HT-29 (cell line): ENCODE results near the gene PHPT1. TPM values are rescaled to one million over a fixed set of nuclear protein-coding genes. Genes with fewer than 3 reads are reported as not detected.
"Not testable (repeated sequence)": the region's sequence is repeated elsewhere in the genome, so short reads cannot be mapped to it uniquely, and the experiment has no call there.

Experiments
- DNase-seq: peaks from one replicate; pipeline ENCODE4 v3.0.0-alpha.2; 2015; ENCODE audit warnings: low spot score
- small RNA-seq: library from RNA; depleted of rRNA; stranded (forward); fragments of <200 nt; gene quantifications from one replicate; pipeline ENCODE3, GENCODE V24; 2014
- total RNA-seq: library from RNA; depleted of rRNA; stranded (reverse); fragments of >200 nt; shearing (Covaris generic); gene quantifications from 2 replicates; pipeline ENCODE4 v1.2.3, GENCODE V29; 2014; rRNA removed

Gene PHPT1
- total RNA-seq, 1 experiment from 2014 or later = 230 TPM

DNA sequence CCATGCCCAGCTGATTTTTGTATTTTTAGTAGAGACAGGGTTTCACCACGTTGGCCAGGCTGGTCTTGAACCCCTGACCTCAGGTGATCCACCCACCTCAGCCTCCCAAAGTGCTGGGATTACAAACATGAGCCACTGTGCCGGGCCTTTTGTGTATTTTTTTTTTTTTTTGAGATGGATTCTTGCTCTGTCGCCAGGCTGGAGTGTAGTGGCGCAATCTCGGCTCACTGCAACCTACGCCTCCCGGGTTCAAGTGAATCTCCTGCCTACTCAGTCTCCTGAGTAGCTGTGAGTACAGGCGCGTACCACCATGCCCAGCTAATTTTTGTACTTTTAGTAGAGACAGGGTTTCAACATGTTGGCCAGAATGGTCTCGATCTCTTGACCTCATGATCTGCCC, 34.5 kb downstream of the PHPT1 start:
- not testable (repeated sequence) for DNase-seq

DNA sequence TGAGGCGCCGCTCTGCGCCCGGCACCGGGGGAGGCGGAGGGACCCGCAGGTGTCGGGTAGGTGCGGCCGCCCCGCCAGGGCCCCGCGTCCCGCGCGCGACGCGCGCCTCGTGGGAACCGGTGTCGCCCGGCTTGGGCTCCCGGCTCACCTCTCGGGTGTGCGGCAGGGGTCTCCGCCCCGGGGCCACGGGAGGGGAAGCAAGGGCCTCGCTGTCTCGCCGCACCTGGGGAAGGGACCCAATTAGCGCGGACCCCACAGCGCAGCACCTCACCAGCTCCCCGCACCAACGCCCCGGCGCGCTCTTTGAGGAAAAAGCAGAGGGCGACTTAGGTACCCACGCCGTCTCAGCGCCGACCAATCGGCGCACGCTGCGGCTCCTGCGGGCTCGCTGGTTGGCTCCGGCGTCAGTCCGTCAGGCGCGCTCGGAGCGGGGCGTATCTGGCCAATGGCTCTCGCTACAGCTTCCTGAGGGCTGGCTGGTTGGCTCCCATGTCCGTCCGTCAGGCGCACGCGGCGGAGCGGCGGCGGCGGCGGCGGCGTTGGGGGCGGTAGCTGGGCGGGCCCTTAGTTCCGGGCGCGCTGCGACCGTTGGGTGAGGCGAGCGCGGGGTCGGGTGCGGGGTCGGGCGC, 36.9 kb downstream of the PHPT1 start, which contains the start of gene TRAF2:
Gene TRAF2, plus strand, starts transcription at position 567 of the 629 bp plus-strand sequence. CDS start 12,225 bp downstream, outside the sequence.
- DNase-seq = peak; percentile 99

DNA sequence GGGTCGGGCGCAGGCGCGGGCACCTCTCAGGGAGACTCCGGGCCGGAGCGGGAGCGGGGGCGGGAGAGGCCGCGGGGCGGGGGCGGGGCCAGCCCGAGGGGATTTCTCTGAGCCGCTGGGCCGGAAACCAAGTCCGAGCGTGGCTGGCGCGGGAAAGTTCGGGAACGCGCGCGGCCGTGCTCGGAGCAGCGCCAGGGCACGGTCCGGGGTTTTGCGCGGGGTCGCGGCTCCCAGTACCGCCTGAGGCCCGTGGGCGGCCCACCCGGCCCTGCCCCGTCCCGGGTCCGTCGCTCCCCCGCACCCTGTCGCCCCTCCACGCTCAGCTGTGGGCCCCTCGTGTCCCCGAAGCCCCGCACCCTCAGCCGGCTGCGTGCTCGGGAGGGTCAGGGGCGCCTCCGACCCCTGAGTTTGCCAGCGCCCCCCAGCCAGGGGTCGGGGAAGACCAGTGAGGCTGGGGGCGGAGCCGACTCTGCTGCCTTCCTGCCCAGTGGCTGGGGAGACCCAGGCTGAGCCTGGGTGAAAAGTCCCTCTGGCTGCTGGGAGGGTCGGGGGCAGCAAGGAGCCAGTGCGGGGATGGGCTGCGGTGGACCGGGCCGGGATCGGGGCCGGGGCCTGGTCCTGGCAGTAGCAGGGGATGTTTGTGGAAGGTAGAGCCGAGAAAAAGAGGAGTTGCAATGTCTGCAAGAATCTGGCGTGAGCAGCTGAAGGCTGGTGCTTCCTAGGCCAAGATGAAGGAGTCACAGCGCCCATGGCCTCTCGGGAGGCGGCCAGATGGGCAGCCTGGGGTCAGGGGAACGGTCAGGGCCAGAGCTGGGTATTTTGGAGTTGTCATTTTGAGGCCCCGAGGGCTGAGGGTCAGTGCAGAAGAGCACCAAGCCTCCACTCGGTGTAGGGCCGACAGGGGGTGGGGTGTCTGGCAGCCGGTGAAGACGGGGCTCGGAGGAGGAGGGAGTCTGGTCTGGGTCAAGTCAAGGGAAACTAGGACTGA, 37.7 kb downstream of the PHPT1 start:
- DNase-seq = no peak

DNA sequence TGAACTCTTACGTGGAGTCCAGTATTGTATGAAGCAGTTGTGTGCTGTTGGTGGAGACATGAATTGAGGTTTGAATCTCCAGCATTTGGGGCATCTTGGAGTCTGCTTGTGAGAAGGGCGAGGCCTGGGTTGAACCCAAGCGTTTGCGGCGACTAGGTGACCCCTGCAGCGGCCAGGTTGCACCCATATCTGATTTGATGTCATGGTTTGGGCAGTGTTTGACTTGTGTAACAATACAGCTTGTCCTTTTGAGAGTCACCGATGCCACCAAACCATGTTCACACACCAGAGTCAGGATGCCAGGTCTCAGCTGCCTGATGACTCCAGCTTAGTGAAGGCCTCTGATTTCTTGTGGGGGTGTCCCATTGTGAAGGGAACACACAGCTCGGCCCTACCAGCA, 39.2 kb downstream of the PHPT1 start:
- no peak for DNase-seq

DNA sequence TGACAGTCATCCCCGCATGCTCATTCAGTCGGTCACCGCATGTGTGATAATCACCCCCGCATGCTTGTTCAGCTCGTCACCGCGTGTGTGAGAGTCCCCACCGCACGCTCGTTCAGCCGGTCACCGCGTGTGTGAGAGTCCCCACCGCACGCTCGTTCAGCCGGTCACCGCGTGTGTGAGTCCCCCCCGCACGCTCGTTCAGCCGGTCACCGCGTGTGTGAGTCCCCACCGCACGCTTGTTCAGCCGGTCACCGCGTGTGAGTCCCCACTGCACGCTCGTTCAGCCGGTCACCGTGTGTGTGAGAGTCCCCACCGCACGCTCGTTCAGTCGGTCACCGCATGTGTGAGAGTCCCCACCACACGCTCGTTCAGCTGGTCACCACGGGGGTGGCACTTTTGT, 40.6 kb downstream of the PHPT1 start:
- no peak for DNase-seq

DNA sequence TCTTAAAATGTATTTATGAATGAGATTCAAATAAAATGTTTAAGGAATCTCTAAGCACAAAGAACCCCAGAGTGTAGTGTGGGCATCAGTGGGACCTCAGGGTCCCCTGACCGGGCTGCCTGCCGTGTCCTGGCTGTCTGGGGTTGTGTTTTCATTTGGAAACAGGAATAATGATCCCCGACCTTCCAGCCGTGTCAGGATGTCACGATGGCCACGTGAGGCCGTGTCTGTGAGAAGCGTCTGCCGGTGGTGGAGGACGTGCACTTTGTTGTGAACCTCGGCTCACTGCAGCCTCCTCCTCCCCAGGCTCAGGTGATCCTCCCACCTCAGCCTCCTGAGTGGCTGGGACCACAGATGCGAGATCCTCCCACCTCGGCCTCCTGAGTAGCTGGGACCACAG, 41.5 kb downstream of the PHPT1 start:
- no peak for DNase-seq

DNA sequence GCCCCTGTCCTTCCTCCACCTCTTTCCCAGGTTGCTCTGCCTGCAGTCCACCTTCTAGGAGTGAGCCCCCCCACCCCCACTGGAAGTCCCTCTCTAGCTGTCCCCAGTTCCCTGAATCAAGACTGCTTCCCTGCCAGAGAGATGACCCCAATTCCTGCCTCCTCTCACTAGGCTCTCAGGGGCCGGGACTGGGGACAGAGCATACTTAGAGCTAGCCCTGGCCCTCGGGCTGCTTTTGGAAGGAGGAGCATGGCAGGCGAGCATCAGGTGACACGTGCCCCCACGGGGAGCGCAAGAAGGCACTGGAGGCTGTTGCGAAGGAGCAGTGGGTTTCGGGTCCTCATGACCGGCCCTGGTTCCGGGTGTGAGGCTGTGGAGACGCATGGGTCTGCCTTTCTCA, 46.8 kb downstream of the PHPT1 start:
- DNase-seq = no peak

DNA sequence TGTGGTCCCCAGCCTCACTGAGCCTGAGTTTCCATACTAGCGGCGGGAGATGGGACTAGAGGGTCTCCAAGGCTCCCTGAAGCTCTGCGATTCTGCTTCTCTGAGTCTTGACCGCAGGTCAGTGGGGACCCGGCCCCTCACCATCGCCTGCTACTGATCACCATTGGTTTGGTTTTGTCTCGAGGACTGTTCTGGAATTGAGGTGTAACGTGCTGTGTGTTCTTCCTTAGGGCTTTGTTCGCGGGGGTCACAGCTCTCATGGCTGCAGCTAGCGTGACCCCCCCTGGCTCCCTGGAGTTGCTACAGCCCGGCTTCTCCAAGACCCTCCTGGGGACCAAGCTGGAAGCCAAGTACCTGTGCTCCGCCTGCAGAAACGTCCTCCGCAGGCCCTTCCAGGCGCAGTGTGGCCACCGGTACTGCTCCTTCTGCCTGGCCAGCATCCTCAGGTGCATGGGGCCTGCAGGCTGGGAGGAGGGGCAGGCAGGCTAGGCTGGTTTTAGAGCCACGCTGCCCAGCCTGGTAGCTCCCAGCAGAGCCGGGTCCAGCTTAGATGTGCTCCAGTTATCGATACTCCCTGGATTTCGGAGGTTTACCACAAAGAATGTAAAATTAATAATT, 49.4 kb downstream of the PHPT1 start:
- no peak for DNase-seq

DNA sequence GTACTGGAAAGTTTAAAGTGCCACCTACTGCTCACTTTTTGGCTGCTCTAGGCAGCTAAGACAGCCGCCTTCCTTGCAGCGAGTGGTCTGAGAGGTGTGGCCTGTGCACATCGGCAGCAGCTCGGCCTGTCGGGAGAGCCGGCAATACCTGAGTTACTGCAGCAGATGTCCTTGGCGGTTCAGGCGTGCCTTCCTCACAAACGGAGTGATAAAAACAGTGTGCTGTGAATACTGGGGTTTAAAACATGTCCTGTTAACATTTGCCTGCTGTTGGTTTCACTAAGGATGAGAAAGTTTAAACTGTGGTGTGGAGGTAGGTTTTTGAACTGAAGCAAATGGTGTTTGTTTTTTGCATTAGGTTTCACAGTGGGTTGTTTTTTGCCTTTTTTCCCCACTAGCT, 50.0 kb downstream of the PHPT1 start:
- DNase-seq = peak; percentile 33

DNA sequence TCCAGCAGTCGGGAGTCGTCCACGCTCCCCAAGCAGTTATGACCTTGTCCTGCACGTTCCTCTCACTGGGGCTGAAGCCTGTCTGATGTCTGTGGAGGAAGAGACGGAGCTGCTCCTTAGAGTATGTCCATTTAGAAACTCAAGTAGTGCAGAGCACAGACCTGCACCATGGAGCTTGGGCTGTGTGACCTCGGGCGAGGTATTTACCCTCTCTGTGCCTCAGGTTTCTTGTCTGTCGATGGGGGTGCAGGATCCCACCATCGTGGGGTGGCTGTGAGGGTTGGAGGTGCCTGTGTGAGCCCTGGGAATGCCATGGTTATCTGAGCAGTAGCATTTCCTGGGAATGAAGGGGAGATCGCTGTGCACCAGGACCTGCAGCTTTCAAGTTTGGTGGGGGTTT, 51.3 kb downstream of the PHPT1 start:
- no peak for DNase-seq

Small RNA genes within 50 kb of the gene (small RNA-seq; reads per million reads assigned to genes)
- gene AL355987.2 = not detected
- not detected for gene MIR4292
- gene MIR4479 = not detected

Other genes with a start within 250 kb of the PHPT1 start
- 3.2 and 6.4 TPM in 2 replicates for gene EGFL7, start 186.5 kb upstream of the PHPT1 start, total RNA-seq
- gene AGPAT2, start 162.0 kb upstream of the PHPT1 start, total RNA-seq = 160 and 167 TPM in 2 replicates
- gene DIPK1B, start 136.8 kb upstream of the PHPT1 start, total RNA-seq = not detected in 2 replicates
- not detected in 2 replicates for gene LCN10, start 106.5 kb upstream of the PHPT1 start, total RNA-seq
- not detected in 2 replicates for gene LCN6, start 100.9 kb upstream of the PHPT1 start, total RNA-seq
- not detected in 2 replicates for gene LCN8, start 91.2 kb upstream of the PHPT1 start, total RNA-seq
- gene LCN15, start 84.9 kb upstream of the PHPT1 start, total RNA-seq = 0.60 TPM in 1 of 2 replicates, not detected in the other
- 357 and 376 TPM in 2 replicates for gene TMEM141, start 58.1 kb upstream of the PHPT1 start, total RNA-seq
- gene CCDC183, start 53.1 kb upstream of the PHPT1 start, total RNA-seq = 9.0 and 10.4 TPM in 2 replicates
- 242 and 247 TPM in 2 replicates for gene RABL6, start 41.5 kb upstream of the PHPT1 start, total RNA-seq
- 9.0 and 9.4 TPM in 2 replicates for gene AJM1, start 6.9 kb upstream of the PHPT1 start, total RNA-seq
- 14.9 and 29.8 TPM in 2 replicates for gene MAMDC4, start 2.9 kb downstream of the PHPT1 start, total RNA-seq
- 428 and 484 TPM in 2 replicates for gene EDF1, start 16.9 kb downstream of the PHPT1 start, total RNA-seq
- gene TRAF2, start 37.1 kb downstream of the PHPT1 start, total RNA-seq = 36.4 and 36.7 TPM in 2 replicates
- gene FBXW5, start 95.3 kb downstream of the PHPT1 start, total RNA-seq = 379 and 389 TPM in 2 replicates
- 0.71 and 2.6 TPM in 2 replicates for gene C8G, start 95.8 kb downstream of the PHPT1 start, total RNA-seq
- gene LCN12, start 102.9 kb downstream of the PHPT1 start, total RNA-seq = 0.58 and 0.94 TPM in 2 replicates
- not detected in 2 replicates for gene PTGDS, start 128.1 kb downstream of the PHPT1 start, total RNA-seq
- not detected in 2 replicates for gene LCNL1, start 133.6 kb downstream of the PHPT1 start, total RNA-seq
- gene PAXX, start 143.0 kb downstream of the PHPT1 start, total RNA-seq = 169 and 179 TPM in 2 replicates
- gene CLIC3, start 147.2 kb downstream of the PHPT1 start, total RNA-seq = 17.0 and 24.1 TPM in 2 replicates
- gene ABCA2, start 178.8 kb downstream of the PHPT1 start, total RNA-seq = 92.6 and 99.9 TPM in 2 replicates
- 0.36 and 0.42 TPM in 2 replicates for gene FUT7, start 182.7 kb downstream of the PHPT1 start, total RNA-seq
- 59.9 and 84.3 TPM in 2 replicates for gene NPDC1, start 196.8 kb downstream of the PHPT1 start, total RNA-seq
- 2.5 and 2.7 TPM in 2 replicates for gene ENTPD2, start 204.7 kb downstream of the PHPT1 start, total RNA-seq
- 217 and 239 TPM in 2 replicates for gene SAPCD2, start 221.1 kb downstream of the PHPT1 start, total RNA-seq
- gene UAP1L1, start 228.1 kb downstream of the PHPT1 start, total RNA-seq = 3.7 and 5.3 TPM in 2 replicates
- gene MAN1B1, start 237.6 kb downstream of the PHPT1 start, total RNA-seq = 82.2 and 104 TPM in 2 replicates